Transverse colon (tissue), 4 donors: Measurements from ENCODE around the gene KCNH3.

ENCODE experiments used
- CTCF ChIP-seq, 5 experiments: fragments of 200-600 bp in 3 of 5; fragments of 450-650 bp in 2 of 5; sonication (generic) in 3 of 5; IDR thresholded peaks; 1 replicate in 2 of 5; 2 replicates in 3 of 5; pipeline ENCODE4 v1.5.1; 2016 to 2017; ENCODE audit warnings: antibody characterized with exemption in 5 of 5, inconsistent platforms in 3 of 5, mild to moderate bottlenecking in 2 of 5, moderate library complexity in 1 of 5
- EP300 ChIP-seq: sonication (generic); formaldehyde crosslinking; IDR thresholded peaks from one replicate; pipeline ENCODE4 v1.6.1; 2017; ENCODE audit warnings: antibody characterized with exemption, low read depth
- POLR2AphosphoS5 ChIP-seq, 3 donors: sonication (generic); formaldehyde crosslinking; IDR thresholded peaks; one replicate each; pipeline ENCODE4 v1.6.1; 2016; ENCODE audit warnings: antibody characterized with exemption in 3 of 3

- no peak for TF ChIP-seq CTCF (IDR thresholded peaks at IDR 0.05)
- TF ChIP-seq POLR2AphosphoS5 (IDR thresholded peaks at IDR 0.05): no peak
- no peak for TF ChIP-seq EP300
Measured at GRCh38 chr12:49533331-49533730, 5.5 kb upstream of the KCNH3 start.
